RKO (cell line): ENCODE measurements around the gene CPEB2.
"Not testable (repeated sequence)": the region's sequence is repeated elsewhere in the genome, so short reads cannot be mapped to it uniquely, and the experiment has no call there.

Experiments used
- DNase-seq: peaks from one replicate; pipeline ENCODE4 v3.0.0-alpha.2; 2016; ENCODE audit warnings: low spot score

The CPEB2 gene

DNA sequence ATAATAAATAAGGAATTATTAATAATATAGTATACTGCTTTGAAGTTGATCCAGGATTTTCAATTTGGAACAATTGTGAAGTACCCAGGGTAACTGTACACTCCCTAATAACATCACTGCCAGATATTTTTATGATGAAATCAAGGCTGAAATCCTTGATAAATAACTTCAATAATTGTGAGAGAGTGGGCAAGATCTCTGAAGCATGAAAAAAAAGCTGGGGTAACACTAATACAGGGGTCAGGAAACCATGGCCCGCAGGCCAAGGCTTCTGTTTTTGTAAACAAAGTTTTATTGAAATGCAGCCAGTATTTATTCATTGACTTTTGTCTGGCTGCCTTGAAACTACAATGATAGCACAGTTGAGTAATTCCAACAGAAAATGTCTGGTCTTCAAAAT lies 41.6 kb downstream of the CPEB2 start:
- no peak for DNase-seq

DNA sequence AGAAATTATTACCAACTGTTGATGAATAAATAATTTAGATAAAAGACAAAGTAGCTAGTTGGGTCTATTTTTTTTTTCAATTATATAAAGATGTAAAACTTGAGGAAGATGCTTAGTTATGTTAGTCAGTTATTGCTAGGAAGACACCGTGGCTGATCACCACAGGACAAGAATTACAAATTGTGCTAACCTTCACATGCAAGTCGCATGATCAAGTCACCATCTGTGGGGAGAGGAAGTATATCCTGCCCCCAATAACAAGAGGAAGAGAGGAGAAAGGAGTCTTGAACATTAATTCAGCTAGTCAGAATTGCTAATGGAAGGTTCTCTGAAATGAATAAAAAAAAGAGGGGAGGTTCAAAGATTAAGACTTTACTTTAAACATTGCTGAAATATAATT lies 52.3 kb downstream of the CPEB2 start:
- no peak for DNase-seq

DNA sequence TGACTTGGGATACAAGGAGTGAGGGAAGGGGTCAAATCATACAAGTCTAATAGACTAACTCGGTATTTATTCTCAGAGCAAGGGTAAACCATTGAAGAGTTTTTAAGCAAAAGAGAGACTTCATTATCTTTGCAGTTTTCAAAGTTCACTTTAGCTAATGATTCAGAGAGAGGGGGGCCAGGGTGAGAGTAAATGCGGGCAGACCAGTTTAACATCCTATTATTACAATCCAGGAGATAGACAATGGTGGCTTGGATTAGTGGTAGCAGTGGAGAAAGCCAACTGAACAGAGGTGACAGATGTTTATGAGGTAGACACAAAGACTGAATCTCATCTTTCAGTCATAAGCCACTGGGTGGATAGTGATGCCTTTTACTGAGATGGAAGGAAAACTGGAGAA lies 57.9 kb downstream of the CPEB2 start:
- no peak for DNase-seq

DNA sequence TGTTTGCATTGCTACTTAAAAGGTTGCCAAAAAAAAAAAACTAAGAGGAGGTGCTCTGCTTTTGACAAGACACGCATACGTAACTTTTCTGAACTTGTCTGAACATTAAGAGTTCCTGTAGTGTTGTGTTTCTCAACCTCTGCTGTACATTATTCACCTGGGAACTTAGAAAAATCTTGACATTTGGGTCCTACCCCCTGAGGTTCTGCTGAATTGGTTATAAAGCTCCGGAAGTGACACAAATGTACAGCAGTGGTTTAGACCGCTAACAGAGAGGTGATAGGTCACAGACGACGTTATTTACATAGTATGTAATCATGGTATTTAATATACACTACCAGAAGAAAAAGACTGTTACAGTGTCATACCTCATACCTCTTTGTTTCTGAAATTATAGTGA lies 61.1 kb downstream of the CPEB2 start:
- DNase-seq: no peak

DNA sequence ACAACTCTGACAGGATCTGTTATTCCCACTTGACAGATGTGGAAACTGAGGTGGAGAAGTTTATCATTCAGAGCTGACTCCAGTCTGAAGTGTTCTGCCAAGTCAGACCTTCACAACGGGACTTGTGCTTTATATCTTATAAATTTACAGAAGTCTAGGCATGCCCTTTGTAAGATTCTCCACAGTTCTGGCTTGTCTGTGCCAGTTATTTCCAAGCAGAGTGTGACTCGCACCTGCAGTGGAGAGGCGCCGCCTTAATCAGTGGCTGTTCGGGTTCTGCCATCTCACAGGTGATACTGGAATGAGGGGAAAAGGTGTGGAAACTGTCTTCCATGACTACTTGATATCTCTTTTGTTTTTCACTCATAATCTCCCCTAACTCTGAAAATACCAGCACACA lies 63.2 kb downstream of the CPEB2 start:
- DNase-seq: no peak

DNA sequence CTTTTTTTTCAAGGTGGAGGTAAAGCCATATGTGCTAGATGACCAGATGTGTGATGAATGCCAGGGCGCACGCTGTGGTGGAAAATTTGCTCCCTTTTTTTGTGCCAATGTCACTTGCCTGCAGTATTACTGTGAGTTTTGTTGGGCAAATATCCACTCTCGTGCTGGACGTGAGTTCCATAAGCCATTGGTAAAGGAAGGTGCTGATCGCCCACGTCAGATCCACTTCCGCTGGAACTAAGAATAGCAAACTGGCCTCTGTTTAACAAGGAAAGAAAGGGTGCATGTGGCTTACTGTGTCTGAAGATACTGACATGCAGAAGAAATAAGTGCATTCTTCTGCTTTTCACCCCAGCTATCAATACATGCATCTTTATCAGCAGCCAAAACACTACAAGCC lies 63.9 kb downstream of the CPEB2 start:
- DNase-seq: no peak

DNA sequence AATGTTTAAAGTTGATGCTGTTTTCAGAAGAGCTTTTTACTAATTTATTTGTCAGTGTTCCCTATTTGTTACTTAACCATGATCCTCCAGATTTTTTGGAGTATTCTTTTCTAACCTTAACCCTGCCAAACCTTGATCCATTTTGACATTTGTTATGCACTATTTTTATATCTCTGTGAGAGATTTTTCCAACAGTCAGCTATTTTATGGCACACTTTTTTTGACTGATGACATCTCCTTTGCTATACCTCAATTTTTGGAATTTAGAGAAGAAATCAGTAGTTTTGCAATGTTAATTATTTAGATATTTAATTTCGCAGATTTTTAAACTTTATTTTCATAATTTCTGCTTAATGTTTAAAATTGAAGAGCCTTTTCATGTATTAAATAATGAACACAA lies 66.0 kb downstream of the CPEB2 start:
- DNase-seq: no peak

DNA sequence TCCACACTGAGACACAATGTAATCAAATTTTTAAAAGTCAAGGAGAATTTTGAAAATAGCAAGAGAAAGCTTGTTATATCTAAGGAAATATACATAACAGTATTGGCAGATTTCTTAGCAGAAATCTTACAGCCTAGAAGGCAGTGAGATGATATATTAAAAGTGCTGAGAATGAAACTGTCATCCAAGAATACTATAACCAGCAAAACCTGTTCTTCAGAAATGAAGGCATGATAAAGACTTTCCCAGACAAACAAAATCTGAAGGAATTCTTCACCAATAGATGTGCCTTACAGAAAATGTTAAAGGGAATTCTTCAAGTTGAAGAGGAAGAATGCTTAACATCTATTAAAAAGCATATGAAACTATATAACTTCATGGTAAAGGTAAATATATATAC lies 73.6 kb downstream of the CPEB2 start:
- DNase-seq: no peak

DNA sequence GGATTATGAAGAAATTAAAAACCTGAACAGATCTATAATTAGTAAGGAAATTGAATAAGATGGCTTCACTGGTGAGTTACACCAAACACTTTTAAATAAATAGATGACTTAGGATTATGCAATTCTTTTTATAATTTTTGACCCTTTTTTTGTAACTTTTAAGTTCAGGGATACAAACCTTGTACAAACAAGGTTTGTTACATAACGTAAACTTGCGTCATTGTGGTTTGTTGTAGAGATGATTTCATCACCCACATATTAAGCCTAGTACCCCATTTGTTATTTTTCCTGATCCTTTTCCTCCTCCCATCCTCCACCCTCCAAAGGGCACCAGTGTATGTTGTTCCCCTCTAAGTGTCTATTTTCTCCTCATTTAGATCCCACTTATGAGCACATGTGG lies 75.7 kb downstream of the CPEB2 start:
- no peak for DNase-seq

DNA sequence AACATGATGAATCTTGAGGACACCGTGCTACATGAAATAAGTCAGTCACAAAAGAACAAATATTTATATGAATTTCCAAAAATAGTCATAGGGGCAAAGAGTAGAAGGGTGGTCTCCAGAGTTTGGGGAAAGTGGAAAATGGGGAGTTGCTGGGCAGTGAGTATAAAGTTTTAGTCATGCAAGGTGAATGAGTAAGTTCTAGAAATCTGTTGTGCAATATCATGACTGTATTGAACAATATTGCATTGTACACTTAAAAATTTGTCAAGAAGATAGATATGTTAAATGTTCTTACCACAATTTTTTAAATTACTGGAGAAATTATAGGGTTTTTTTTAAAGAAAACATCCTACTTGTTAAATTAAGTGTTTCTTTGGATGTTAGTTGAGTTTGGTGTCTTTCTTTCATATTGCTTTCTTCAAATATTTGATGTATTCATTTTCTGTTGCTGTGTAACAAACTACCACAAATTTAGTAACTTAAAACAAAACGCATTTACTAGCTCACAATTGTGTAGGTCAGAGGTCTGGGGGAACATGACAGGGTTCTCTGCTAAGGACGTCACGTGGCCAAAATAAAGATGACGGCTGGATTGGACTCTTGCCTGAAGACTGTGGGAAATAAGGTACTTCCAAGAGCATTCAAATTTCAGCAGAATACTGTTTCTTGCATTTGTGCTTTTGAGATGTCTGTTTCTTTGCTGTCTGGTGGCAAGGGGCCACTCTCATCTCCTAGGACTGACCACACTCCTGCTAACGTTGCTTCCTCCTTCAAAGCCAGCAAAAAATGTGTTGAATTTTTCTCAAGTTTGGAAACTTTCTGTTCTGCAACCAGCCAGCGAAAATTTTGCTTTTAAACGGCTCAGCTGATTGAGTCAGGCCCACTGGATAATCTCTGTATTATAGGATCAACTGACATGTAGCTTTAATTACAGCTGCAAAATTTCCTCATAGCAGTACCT lies 76.7 kb downstream of the CPEB2 start:
- DNase-seq: peak; percentile 5

DNA sequence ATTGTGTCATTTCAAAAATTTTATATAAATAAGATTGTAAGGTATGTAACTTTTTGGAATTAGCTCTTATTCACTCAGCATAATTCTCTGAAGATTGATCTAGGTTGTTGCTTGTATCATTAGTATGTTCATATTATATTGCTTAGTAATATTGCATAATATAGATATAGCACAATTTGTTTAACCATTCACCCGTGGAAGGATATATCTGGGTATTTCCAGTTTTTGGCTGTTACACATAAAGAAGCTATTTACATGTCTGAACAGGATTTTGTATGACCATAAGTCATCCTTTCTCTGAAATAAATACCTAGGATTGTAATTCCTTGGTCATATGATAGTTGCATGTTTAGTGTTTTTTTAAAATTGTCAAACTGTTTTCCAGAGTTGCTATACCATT lies 82.5 kb downstream of the CPEB2 start:
- DNase-seq: no peak

DNA sequence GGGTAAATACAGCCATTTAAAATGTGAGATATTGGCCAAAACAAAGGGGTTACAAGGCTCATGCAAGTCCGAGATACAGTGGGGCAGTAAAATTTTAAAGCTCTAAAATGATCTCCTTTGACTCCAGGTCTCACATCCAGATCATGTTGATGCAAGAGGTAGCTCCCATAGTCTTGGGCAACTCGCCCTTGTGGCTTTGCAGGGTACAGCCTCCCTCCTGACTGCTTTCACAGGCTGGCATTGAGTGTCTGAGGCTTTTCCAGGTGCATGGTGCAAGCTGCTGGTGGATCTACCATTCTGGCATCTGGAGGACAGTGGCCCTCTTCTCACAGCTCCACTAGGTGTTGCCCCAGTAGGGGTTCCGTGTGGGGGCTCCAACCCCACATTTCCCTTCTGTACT lies 83.5 kb downstream of the CPEB2 start:
- DNase-seq: not testable (repeated sequence)

DNA sequence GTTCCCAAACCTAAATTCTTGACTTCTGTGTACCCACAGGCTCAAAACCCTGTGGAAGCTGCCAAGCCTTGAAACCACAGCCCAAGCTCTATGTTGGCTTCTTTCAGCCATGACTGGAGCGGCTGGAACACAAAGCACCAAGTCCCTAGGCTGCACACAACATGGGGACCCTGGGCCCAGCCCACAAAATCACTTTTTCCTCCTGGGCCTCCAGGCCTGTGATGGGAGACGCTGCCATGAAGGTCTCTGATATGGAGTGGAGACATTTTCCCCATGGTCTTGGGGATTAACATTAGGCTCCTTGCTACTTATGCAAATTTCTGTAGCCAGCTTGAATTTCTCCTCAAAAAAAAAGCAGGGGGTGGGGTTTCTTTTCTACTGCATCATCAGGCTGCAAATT lies 84.0 kb downstream of the CPEB2 start:
- DNase-seq: not testable (repeated sequence)

DNA sequence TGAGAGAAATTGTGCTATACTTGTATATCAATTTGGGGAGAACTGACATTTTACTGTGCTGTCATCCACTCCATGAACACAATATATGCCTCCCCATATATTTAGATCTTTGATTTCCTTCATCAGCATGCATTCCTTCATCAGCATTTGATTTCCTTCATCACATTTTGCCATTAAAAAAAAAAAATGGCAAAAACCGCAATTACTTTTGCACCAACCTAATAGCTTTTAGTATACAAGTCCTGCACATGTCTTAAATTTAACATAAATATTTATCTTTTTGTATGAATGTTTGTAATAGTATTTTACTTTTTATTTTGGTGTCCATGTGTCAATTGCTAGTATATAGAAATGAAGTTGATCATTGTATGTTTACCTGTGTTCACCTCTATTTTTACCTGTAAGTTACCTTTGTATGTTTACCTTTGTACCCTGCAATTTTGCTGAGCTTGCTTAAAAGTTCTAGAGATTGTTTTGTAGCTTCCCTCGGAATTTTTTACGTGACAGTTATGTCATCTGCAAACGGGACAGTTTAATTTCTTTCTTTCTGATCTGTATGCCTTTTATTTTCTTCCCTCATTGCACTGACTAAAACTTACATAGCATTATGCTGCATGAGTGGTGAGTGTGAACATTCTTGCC lies 86.2 kb downstream of the CPEB2 start:
- no peak for DNase-seq

DNA sequence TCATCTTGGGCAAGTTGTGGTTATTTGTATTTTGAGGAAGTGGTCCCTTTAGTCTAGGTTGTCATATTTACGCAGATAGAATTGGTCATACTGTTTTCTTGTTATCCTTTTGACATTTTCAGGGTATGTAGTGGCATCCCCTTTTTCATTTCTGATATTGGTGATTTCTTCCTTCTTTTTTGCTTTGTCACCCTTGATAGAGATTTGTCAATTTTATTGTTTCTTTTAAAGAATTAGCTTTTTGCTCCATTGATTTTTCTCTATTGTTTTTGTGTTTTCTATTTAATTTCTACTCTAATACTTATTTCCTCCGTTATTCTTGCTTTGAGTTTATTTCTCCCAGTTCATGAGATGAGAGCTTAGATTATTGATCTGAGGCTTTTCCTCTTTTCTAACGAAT lies 87.7 kb downstream of the CPEB2 start:
- DNase-seq: no peak

DNA sequence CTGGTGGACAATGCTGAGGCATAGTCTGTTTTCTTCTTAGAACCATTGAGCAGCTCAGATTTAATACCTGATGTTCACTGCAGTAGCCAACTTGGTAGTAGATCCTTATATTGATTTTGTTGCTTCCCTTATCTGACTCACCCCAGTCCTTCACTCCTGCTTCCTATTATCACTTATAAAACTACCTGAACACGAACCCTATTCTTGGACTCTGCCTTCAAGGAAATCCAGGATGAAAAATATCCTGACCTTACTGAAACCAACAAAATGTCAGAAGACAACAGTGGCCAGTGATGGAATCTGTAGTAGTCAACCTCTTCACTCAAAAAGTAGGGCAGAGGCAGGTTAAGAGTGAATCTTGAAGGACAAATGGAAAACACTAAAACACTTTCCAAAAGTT lies 98.1 kb downstream of the CPEB2 start:
- DNase-seq: no peak

DNA sequence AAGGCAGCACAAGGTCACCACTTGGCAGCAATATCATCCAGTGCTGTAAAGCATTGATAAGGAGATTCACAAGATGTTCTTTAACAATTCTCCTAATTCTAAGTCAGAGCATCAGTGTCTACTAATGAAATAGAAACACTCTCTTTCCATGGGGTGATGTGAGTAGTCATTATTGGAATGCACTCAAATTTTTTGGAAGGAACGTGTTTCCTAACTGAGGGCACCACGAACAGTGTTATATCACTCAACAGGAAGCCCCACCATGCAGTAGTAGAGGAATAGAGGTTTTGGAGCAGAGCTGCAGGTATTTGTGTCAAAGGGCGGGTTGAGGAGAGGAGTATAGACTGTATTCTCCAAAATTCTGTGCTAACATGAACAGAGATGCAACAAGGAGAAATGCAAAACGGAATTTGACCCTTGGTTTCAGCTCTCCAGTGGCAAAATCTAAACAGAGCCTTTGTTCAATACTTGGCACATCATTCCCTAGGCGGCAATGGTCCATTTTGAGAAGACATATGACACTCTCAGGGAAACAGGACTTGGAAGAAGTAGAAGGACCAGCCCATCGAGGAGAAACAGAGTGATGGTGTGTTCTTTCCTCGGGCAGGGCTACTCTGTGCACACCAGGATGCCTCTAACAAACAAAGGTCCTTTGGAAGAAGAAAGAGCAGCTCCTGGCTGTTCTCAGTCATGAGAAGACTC lies 98.9 kb downstream of the CPEB2 start:
- no peak for DNase-seq

DNA sequence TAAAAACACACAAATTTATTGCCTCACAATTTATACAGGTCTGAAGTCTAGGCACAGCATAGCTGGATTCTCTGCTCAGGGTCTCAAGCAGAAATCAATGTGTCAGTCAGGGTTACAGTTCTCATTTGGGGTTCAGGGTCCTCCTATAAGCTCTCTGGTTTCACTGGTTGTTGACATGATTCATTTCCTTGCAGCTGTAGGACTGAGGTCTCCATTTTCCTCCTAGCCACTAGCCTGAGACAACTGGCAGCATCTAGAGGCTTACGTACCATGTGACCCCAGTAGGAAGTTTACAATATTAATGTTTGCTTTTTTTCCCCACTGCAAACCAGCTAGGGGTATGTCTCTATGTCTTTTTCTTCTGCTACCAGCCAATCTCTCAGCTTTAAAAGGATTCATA lies 102.5 kb downstream of the CPEB2 start:
- DNase-seq: no peak

DNA sequence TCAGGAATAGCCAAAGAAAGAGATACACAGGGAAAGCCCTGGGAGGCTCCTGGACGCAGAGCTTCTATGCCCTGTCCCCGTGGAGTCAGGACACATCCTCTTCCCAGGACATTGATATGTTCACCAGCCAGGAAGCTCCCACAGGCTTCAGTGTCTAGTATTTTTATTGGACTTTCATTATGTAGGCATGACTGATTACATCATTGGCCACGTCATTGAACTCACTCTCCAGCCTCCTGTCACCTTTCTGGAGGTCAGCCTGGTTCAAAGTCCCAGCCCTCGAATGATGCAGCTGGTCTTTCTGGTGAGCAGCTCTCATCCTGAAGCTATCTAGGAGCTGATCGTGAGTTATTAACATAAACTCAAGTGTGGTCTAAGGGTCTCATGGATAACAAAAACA lies 104.1 kb downstream of the CPEB2 start:
- DNase-seq: peak; percentile 18

DNA sequence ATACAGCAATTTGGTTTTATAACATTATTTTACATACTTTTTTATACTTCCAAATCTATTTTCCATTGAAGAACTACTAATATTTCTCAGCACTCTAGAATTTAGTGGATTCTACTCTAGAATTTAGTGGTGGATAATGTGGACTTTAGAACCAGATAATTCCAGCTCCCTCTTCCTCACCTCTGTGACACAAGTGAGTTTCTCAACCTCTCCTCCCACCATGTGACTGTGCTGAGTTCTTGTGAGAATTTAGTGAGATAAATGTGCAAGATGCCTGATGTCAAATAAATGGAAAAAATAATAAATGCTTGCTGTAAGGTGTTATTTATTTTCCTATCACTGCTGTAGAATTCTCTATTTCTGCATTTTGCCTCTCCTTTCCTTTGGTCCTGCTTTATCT lies 107.3 kb downstream of the CPEB2 start:
- no peak for DNase-seq

DNA sequence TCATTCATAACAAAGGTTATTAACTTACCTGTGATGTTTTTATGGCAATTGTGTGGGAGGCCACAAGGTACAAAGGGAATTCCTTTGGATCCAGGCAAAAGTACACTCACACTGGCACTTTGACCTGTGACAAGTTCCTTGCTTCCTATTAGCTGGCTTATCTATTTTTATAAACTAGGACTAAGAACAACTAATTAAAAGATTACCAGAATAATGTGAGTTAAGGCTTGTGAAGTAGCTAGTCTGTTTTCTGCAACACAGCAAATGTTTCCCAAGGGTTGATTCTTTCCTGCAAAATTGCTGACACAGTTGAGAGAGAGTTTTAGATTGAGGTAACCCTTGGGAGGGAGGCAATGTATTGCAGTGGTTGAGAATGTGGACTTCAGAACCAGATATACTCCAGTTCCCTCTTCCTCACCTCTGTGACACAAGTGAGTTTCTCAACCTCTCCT lies 107.9 kb downstream of the CPEB2 start:
- no peak for DNase-seq

DNA sequence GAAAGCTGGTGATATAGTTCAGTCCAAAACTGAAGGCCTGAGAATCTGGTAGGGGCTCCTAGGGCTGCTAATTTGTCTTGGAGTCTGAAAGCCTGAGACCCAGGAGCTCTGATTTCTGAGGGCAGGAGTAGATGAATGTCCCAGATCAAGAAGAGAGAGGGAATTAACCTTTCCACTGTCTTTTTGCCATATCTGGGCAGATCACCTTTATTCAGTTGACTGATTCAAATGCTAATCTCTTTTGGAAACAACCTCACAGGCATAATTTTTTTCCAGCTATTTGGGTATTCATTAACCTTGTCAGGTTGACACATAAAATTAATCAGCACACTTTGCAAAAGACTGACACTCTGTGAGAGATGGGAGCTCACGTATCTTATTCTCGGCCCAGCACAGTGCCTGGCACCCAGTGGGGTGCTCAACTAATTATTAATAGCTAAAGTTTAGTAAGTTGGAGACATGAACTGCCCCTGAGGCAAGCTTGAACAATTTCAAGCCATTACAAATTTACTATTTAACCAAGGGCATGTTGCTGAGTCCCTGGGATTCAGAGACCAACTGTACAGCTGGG lies 114.3 kb downstream of the CPEB2 start:
- DNase-seq: no peak
